Embryonic facial prominence (tissue), 1 donor: ENCODE data around the gene LMTK3.
"Not testable (repeated sequence)": the region's sequence is repeated elsewhere in the genome, so short reads cannot be mapped to it uniquely, and the experiment has no call there.

ENCODE experiments used
- DNase-seq: peaks from one replicate; pipeline ENCODE4 v3.0.0-alpha.2; 2016; ENCODE audit errors: extremely low spot score

Gene LMTK3

GRCh38 chr19:48539503-48540096 is 28.0 kb upstream of the LMTK3 start:
- DNase-seq: no peak

GRCh38 chr19:48538057-48538456 is 26.4 kb upstream of the LMTK3 start:
- DNase-seq: not testable (repeated sequence)

- DNase-seq: no peak
These were observed 25.9 kb upstream of the LMTK3 start for GRCh38 chr19:48537541-48537940.

- no peak for DNase-seq
These were observed 22.1 kb upstream of the LMTK3 start for GRCh38 chr19:48533770-48534169.

- no peak for DNase-seq
These were observed 19.1 kb upstream of the LMTK3 start for GRCh38 chr19:48530770-48531169.

- DNase-seq: no peak
These were observed 18.6 kb upstream of the LMTK3 start for GRCh38 chr19:48530066-48530720.

- no peak for DNase-seq
These were observed 17.5 kb upstream of the LMTK3 start for GRCh38 chr19:48529156-48529555.

GRCh38 chr19:48524732-48525131 is 13.1 kb upstream of the LMTK3 start:
- DNase-seq: no peak

GRCh38 chr19:48524221-48524620 is 12.6 kb upstream of the LMTK3 start:
- no peak for DNase-seq

- DNase-seq: no peak
These were observed 8.5 kb upstream of the LMTK3 start for GRCh38 chr19:48520134-48520533.

- DNase-seq: not testable (repeated sequence)
These were observed 7.8 kb upstream of the LMTK3 start for GRCh38 chr19:48519426-48519825.

GRCh38 chr19:48518207-48518606 is 6.6 kb upstream of the LMTK3 start:
- no peak for DNase-seq

- DNase-seq: no peak
These were observed 4.9 kb upstream of the LMTK3 start for GRCh38 chr19:48516536-48516935.

- DNase-seq: no peak
These were observed 2.5 kb upstream of the LMTK3 start for GRCh38 chr19:48514123-48514458.

- no peak for DNase-seq
These were observed 1.9 kb upstream of the LMTK3 start for GRCh38 chr19:48513289-48514122.

GRCh38 chr19:48512504-48513288 is 1.1 kb upstream of the LMTK3 start:
- no peak for DNase-seq

GRCh38 chr19:48511321-48511731 is 309 bp downstream of the LMTK3 start:
- DNase-seq: no peak

- no peak for DNase-seq
These were observed 990 bp downstream of the LMTK3 start for GRCh38 chr19:48510421-48511268.

GRCh38 chr19:48509467-48510194 is 2.0 kb downstream of the LMTK3 start:
- no peak for DNase-seq

- no peak for DNase-seq
These were observed 2.8 kb downstream of the LMTK3 start for GRCh38 chr19:48508729-48509411.
